NCI-H187 (cell line): ENCODE measurements around the gene COX14.

ENCODE experiments used
- DNase-seq, 2 experiments: peaks; one replicate each; lab custom pipeline; 2025; lab: John Stamatoyannopoulos, UW

COX14 gene

DNA sequence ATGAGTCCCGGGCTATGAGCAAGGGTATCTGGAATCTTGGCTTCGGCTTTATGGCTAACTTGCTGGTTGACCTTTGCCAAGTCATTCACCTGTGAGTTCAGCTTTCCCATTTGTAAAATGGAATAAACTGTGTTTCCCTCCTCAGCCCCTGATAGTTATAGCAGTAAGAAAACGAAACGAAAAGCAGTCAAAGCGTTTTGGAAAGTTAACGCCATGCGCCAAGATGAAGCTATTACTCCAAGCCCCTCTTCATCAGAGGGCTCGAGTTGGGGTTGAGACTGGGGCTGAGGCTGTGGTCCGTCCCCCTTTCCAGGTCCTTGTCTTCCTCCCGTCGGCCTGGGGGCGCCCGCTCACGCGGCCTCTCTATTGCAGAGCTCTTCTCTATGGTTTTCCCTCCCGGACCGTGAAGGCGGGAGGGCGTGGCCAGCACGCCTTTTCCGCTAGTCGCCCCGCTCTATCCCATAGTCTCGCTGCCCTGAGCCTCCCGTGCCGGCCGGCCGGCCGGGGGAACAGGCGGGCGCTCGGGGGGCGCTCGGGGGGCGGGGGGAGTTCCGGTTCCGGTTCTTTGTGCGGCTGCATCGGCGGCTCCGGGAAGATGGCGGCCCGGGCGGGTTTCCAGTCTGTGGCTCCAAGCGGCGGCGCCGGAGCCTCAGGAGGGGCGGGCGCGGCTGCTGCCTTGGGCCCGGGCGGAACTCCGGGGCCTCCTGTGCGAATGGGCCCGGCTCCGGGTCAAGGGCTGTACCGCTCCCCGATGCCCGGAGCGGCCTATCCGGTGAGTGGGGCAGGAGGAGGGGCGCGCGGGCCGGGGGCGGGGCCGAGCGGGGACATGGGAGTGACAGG lies 27.0 kb upstream of the COX14 start, which contains the start of gene SMARCD1:
Gene SMARCD1 (plus strand): TSS at position 568 of the 840 bp plus-strand sequence. CDS start 28 bp downstream, at position 596.
- peak; percentile 81 to 92 for DNase-seq

DNA sequence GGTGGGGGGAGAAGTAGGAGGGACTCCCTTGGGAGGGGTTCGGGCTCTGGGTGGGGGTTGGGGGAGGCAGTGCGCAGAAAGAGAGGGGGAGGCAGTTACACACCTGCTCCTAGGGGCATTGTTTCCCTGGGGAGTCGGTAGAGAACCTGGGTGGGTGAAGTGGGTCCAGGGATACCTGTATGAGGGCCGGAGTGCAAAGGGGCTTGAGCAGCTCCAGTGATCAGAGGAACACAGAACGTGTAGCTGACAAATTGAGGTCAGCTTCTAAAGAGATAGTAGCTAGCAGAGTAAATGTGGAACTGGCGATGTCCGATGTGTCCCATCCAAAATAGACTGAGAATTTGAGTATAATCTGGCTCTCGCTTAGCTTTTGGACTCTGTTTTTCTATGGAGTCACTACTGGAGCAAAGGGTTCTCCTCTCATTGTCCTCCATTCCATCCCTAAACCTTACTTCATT lies 26.4 kb upstream of the COX14 start:
- no peak for DNase-seq

DNA sequence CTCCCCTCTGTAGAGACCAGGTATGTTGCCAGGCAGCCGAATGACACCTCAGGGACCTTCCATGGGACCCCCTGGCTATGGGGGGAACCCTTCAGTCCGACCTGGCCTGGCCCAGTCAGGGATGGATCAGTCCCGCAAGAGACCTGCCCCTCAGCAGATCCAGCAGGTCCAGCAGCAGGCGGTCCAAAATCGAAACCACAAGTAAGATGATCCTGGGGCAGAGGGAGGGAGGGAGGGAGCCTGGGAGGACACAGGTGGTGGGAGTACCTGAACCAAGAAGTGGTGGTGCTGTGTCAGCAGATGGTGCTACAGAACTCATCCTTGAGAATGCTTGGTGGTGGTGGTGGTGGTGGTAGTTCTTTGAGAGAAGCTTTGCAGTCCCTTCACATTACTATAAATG lies 25.9 kb upstream of the COX14 start:
- DNase-seq, result no peak

DNA sequence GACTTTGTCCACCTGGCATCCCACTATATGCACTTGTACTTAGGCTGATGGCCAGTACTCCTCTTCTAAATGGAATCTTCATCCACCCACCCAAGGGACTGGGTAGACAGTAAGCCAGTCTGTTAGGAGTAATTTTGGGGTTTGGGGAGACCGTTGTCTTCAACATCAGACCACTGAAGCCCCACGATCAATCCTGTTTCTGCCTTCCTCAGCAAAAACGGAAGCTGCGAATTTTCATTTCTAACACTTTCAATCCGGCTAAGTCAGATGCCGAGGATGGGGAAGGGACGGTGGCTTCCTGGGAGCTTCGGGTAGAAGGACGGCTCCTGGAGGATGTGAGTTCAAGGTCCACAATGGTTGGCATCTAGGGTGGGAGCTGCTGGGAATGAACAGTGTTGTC lies 24.9 kb upstream of the COX14 start:
- DNase-seq, result no peak

DNA sequence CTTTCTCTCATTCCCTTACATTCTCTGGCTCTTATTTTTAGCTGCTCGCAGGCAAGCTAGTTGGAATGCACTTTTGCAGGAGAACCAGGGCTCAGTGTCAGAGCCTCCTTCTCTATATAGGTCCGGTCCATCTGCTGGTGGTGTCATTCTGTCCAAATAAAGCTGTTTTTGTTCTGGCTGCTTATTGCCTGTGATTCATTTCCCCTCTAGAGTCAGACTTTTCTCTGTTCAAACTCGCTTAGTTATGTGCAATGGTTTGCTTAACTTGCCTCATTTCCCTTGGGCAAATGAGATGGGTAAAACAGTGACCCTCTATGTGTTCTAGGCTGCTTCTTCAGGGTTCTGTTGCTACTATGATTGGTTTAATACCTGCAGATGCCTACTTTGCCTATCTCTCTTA lies 24.0 kb upstream of the COX14 start:
- no peak for DNase-seq

DNA sequence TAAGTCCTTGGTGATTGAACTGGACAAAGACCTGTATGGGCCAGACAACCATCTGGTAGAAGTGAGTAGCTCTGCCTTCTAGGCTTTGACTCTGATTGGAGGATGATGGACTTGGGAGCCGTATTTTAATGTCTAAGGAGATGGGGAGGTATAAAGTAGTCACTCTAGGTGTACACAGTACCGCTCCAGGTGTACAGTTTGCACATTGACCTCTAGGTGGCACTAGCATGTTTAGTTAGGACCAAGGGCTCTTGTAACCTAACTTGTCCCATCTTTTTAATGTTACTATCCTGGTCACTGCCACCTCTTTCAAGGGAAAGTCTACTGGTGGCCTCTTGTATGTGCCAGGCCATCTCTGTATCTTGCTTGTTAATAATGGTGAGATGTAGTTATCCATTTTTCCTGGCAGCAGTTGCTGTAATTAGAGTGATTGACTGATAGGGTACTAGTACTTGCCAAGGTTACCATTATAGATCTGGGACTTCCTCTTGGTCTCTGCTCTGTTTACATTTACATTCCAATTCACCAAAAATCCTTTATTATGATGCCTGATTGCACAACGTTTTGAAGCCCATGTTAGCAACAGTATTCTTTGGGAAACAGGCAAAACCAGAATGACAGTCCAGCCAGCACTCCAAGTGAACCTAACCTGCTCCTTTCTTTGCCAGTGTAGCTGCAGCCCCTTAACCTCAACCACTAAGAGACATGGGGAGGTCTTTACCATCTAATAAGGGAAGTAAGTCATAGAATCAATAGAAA lies 23.3 kb upstream of the COX14 start:
- peak in 1 of 2 experiments; percentile 60 for DNase-seq

DNA sequence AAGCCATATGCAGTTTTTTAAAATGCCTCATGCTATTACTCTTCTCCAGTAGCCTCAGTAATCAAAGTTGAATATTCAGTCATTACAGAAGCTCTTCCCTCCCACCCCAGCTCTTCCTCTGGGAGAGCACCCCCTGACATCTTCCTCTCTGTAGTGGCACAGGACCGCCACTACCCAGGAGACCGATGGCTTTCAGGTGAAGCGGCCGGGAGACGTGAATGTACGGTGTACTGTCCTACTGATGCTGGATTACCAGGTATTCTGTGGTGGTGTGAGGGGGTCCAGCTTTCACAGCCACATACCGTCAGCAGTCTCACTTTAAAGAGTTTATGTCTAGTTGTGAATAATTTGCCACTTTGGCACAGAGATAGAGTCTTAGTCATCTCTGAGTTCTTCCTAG lies 22.3 kb upstream of the COX14 start:
- DNase-seq, result no peak

DNA sequence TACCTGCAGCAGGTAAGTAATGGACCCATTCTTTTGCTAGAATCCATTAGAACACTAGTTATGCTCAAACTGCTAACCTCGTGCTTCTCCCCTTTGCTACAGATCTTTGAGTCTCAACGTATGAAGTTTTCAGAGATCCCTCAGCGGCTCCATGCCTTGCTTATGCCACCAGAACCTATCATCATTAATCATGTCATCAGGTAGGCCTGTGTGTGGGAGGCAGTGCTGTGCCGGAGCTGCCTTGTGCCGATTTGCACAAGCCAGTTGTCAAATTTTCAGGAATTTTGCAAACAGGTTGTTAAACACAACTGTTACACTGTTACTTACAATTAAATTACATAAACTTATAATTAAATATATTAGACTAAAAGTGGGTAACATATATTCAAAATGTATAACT lies 21.6 kb upstream of the COX14 start:
- DNase-seq, result no peak

DNA sequence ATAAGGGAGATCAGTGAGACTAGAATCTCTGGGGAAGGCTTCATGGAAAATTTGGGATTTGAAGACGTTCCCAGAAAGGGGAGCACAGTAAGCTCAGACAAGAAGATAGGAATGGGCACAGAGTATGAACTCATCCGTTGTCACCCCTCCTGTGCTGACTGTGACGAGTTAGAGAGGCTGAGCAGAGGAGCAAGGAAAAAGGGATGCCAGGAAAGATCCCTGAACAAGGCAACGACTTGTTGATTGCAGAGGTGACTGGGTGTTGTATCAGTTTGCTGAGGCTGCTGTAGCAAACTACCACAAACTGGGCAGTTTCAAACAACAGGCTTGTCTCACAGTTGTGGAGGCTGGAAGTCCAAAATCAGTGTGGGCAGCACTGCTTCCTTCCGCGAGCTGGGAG lies 14.1 kb upstream of the COX14 start:
- DNase-seq, result no peak

DNA sequence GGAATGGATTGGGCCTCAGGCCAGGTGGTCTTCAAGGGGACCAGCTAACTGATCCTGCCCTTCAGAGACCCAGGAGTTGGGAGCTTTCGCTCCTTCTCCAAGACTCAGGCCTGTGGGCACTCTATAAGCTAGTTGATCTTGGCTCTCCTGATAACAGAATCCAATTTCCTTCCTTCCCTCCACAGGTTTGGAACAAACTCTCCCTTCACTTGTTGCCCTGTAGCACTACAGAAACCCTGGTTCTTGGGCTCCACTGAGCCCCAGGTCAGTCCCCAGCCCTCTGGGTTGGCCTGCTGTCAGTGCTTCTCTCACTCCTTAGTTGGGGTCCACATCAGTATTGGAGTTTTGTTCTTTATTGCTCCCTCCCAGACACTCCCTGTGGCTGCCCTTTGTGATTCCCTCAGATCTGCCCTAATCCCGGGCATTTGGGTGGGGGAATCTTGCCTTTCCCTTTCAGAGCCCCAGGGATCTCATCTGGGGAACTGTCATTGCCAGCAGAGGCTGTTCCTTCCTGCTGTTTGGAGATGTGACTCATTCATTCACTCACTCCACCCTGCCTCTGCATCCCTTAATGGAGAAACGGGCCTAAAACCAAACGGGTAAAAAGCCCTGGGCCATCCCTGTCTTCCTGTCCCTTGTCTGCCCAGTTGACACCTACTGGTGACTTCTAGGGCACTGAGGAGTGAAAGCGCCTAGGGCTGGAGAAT lies 12.6 kb upstream of the COX14 start:
- no peak for DNase-seq

DNA sequence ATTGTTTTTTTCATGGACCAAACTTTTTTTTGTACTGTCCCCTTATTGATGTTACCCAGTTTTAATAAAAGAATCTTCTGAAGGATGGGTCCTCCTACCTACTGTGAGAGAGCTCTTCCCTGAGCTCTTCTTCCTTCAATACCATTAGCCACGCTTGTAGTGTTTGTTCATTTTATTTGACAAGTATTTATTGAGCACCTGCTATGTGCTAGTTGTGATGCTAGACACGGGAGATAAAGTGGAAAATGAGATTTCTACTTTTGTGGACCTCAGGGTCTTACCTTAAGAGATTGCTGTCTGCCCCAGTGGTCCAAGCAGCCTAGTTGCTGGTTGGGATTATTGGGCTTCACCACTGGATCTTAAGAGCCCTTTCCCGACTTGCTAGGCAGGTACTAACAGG lies 11.5 kb upstream of the COX14 start:
- DNase-seq, result no peak

DNA sequence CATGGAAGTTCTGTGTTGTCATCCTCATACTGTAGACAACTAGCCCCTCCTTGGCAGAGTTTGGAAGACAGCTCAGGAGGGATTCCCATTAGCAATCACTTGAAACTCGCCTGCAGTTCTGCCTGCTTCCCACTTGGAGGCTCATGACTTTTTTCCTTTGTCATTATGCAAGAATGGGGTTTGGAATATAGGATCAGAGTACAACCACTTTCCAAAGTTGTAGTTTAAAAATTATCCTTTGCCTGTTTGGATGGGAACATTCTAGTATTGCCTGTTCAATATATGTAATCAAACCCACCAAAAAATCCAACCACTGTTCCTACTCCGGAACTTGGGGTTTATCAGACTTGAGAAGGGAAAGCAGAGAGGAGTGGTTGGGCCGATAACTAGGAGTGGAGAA lies 10.4 kb upstream of the COX14 start:
- DNase-seq, result no peak

DNA sequence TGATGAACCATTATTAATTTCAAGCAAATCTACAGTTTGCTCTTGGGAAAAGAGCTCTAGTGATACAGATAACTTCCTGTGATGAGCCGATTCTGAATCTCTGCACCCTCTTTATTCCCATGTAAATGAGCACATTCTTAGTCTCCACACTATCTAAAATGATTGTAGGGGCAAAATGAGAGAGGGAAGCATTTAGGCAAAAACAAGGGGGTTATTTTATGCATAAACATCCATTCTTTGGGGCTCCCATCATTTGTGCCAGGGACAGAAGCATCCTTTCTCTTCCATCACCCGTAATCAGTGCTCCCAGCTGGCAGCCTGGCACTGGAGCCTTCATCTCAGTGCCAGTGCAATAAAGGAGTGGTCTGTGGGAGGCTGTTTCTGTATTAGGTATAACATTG lies 9.9 kb upstream of the COX14 start:
- DNase-seq, result no peak

DNA sequence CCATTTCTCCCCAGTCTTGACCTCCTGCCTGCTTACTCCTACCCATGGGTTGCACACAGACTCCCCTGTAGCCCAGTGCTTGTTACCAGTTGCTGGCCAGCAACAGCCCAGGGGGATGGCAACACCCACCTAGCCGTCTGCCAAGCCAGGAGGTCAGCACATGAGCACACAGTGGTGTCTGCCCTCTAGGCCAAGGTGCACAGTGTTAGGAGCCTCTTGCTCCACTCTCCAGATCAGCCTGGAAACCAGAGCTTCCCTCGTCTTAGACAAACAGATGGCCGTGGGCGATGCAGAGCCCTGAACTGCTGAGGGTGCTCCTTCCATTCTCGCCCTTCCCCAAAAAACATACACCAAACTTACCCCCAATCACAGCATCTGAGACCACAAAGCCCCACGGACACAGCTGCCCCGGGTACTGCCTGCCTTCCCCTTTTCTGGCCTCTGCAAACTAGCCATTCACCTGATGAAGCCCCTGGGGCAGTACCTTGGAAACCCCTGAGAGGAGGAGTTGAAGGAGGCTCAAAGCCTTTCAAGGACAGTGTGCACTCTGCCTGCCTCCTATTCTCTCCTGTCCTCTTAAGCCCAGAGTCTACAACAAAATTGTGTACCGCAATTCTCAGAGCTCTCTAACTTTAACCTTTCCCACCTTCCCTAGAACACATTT lies 9.3 kb upstream of the COX14 start:
- DNase-seq, result no peak

DNA sequence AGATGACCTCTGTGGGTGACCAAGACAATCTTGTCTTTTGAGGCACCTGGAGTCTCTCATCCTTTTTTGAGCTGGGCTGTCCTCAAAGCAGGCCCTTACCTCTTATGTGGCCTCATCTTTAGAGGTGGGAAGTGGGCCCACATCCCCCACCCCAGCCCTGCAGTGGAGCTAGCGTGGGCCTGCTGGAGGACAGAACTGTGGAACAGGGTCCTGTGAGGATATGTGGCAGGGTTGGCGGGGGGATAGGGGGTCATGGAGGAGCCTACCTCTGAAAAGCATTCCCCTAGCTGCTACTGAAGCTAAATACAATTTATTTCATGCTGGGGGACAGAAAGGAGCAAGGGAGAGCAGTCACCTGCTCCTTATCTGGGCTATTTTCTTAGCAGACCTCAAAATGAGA lies 8.7 kb upstream of the COX14 start:
- DNase-seq, result no peak

DNA sequence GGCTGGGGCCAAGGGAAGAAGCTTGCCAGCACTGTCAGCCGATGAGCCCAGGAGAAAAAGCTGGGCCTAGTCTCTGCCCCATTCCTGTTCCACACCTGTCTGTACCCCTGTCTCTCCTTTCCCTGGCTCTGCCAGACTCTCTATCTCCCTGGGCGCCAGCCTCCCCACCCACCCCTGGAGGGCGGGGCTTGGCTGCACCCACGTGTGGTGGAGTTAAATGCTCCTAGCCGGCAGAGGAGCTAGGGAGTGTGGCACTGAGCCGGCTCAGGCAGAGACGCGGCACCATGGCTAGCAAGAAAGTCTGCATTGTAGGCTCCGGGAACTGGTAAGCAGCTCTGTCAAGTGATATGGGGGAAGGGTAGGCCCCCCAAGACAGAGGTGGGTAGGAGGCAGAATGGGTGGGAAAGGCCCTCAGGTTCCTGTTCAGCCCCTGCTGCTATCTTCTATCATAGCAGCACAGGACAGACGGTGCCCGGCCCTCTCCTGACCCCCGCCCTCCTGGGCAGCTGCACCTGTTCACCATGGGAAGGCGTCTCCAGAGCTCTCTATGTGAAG lies 8.2 kb upstream of the COX14 start, which contains the start of gene GPD1:
Gene GPD1 (plus strand): TSS at position 242 of the 555 bp plus-strand sequence. CDS start 43 bp downstream, at position 285.
- DNase-seq, result peak; percentile 71 to 80

DNA sequence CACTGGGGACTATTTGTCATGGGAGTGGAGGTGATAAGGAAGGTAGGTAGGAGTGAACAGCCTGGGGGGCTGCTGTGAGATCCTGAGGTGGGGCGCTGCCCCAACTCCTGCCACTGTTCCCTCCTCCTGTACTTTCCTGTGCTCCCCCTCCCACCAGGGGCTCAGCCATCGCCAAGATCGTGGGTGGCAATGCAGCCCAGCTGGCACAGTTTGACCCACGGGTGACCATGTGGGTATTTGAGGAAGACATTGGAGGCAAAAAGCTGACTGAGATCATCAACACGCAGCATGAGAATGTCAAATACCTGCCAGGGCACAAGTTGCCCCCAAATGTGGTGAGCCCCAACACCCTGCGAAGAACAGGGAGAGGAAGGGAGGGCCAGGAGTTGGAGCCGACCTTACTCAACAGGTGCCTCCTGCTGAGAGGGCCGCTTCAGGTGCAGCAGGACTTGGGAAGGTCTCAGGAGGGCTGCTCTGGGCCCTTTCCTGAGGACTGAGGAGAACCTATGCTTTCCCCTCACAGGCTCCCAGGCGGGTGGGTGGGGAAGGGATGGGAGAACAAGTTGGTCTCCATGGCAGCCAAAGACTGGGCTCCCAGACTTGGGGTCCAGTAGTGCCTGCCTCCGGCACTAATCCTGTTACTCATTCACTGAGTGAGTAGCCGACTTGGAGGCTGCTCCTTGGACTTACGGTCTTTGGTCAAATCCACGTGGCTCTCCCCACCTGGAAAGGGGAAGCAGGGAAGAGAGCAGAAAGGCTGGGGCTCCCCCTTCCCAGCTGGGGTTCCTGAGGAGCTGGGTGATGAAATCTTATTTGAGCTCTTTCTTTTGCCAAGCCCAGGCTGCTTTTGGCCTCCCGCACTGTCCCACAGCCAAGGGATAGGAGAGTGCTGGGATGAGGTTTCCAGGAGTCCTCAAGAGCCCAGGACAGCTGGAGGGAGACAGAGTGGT lies 7.3 kb upstream of the COX14 start:
- DNase-seq, result no peak

DNA sequence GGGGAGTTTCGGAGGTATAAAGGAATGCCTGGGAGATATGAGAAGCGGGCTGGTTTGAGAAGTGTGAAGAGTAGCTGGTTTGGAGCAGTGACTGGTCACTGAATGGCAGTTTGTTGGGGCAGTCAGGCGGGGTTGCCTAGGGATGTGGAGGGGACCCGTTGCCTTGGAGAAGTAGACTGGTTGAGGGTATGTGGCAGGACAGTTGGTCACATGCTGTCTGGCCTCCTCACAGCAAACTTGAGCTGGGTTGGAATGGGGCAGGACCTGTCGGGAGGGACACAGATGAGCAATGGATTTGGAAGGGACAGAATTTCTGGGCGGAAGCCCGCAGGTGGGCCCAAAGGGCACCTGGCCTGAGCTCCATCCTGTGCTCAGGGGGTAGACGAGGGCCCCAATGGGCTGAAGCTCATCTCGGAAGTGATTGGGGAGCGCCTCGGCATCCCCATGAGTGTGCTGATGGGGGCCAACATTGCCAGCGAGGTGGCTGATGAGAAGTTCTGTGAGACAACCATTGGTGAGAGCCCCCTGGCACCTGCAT lies 6.1 kb upstream of the COX14 start:
- DNase-seq, result no peak

DNA sequence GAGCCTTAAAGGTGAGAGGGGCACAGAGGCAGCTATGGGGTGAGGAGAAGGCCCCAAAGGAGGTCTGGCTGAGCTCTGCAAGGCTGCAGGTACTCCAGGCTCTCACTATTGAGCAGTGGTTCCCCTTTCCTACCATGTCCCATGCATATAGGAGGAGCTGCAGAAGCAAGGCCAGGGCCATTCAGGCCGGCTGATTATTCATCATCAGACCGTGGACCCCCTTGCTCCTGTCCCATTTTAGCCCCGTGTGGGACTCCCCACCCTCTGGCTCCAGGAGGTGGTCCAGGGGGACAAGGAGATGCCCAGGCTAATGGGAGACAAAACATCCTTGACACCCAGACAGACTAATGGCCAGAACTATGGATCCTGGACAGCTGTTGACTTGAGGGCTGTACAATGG lies 5.1 kb upstream of the COX14 start:
- DNase-seq, result no peak
